ENCODE results near the gene CYP27C1. TPM values are rescaled to one million over a fixed set of nuclear protein-coding genes. Genes with fewer than 3 reads are reported as not detected.

CYP27C1 gene
- total RNA-seq, 1 donor from 2014 or later: 2.4 TPM

- no peak for FAIRE-seq
- no peak for DNase-seq (ENCODE audit: low spot score in 2 of 2)
These were observed 24.7 kb downstream of the CYP27C1 start for GRCh38 chr2:127195140-127196074.

DNA sequence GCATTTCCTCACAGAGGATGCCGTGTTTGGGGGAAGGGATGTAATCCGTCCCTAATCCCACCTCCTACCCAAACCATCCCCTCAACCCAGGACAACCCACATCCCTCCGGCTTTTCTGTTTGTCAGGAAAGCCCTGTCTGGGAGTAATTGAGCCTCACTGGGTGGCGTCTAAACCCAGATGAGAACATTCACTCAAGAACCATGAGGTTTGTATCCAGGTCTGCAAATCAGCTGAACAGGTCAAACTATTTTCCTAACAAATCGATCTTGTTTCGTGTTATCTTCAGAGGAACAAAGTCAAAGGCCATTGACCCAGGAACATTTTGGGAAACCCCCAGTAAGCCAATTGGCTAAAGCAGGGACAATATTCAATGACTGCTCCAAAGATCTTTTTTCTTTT lies 25.7 kb downstream of the CYP27C1 start:
- FAIRE-seq (no peak), DNase-seq (ENCODE audit: low spot score in 2 of 2) (no peak)

- FAIRE-seq (no peak), DNase-seq (ENCODE audit: low spot score in 2 of 2) (no peak)
These were observed 26.2 kb downstream of the CYP27C1 start for GRCh38 chr2:127193967-127194280.

DNA sequence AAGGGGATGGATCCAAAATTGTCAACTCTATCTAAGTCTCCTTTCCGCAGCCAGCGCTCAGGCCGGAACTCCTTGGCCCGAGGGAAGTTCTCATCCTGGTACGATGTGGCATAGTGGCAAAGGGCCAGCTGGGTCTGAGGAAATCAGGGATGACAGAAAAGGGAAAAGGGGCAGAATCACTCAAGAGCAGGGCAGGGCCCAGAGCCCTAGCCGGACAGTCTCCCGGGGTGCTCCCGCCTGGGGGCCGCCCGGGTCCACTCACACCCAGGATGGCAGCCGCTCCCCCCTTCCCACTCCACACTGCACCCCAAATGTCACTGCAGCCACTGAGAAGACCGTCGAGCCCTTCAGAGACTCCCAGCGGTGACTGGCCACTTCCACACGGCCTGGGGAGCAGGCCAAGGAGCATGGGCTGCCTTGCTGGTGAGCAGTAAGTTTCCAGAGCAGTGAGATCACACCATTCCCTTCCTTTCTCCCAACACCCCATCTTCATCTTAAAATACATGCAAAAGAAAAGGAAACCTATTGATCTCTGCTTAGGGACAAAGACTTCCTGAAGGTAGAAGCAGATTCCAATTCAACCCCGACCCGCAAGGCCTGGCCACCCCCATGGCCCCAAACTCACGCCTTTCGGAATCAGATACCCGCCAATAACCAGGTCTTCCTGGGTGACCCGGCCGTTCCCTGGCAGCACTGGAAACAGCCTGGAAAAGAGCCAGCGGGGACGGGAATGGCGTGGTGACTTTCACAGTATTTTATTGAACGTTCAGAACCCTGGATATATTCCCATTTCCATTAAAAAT lies 26.7 kb downstream of the CYP27C1 start:
- no peak for DNase-seq (ENCODE audit: low spot score in 2 of 2)

DNA sequence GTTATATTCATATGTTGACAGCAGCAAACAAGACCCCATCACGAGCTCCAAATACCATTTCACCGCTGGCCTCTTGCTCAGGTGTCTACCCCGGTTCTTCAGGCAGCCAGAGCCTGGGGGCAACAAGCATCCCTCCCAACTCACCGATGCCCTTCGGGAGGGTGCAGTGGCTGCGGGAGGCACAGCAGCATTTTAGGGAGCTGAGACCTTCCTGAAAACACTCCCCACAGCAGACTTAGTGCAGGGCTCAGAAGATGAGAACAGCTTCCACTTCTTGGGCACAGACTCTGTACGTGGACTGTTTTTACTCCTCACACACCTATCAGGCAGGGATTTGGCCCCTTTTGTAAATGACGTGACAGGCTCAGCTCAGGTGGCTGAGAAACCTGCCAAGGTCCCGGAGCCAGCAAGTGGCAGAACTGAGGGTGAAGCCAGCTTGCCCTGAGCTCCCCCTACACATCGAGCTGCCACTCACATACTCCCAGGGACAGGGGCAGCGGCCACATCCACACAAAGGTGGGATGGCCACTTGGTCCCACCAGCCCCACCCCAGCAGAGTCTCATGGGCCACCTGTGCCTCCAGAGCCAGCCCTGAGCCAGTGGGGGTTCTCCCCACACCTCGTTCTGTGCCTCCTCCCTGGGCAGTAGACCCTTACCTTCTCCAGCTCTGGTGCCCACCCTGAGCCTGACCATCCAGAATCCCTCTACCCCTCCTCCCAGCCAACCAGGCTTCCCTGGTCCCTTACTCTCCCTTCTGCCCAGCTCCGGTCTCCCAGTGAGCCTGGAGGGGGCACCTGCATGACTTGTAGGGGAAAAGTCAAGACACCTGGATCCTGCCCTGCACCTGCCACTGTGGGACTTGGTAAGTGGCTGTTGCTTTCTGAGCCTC lies 28.5 kb downstream of the CYP27C1 start:
- no peak for DNase-seq (ENCODE audit: low spot score in 2 of 2)
- no peak for FAIRE-seq

More for the DNA sequence above, 26.7 kb downstream of the CYP27C1 start:
- FAIRE-seq: no peak

- DNase-seq (ENCODE audit: low spot score in 2 of 2) (no peak), FAIRE-seq (no peak)
These were observed 31.3 kb downstream of the CYP27C1 start for GRCh38 chr2:127188797-127189196.

- DNase-seq (ENCODE audit: low spot score in 2 of 2): no peak
- FAIRE-seq: no peak
These were observed 32.3 kb downstream of the CYP27C1 start for GRCh38 chr2:127187831-127188230.

DNA sequence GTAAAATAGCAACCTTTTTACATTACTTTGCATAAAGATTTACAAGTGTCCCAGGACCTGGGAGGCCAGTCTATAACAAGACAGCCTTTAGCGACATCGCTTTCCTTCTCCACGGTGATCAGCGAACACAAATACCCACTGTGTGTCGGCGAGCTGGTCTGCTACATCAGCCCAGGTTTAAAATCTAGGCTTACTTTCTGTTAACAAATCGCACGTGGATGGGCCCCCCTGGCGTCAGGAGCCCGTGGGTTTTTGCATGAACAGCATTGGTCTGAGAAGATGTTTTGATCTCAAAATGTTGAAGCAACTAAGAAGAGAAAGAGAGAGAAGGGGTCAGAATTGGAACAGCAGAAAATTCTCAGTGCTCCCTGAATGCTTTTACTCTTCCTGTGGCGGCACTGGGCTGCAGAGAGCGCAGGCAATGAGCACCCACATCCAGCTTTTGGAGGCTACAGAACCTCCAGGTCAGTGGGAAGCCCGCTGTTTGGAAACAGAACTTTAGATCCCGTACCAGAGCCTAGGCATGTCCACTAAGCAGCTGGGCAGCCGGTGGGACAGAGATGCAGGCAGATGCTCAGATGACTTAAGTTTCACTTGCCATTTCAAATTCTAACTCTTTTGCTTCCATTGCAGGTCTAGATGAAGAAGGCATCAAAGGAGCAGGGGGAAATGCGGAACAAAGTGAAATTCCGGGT lies 32.9 kb downstream of the CYP27C1 start:
- no peak for FAIRE-seq
- no peak for DNase-seq (ENCODE audit: low spot score in 2 of 2)

- DNase-seq (ENCODE audit: low spot score in 2 of 2): no peak
These were observed 34.4 kb downstream of the CYP27C1 start for GRCh38 chr2:127185705-127186104.

DNA sequence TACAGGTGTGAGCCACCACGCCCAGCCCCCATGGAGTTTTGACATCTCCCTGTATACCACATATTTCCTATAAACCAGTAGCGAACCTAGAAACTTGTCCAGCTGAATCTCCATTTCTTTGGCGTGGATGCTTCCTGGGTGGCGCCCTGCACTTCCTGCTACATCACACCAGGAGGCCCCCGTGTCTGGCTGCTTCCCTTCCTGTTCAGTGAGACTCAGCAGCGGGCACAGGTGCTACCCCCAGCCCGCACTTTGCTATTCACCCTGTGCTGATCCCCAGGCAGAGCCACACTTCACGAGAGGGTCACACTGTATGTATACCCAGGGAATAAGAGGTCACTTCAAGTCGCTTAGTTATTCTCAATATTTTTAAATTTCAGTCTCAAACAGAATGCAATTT lies 35.0 kb downstream of the CYP27C1 start:
- FAIRE-seq (no peak), DNase-seq (ENCODE audit: low spot score in 2 of 2) (no peak)

More at GRCh38 chr2:127185705-127186104, 34.4 kb downstream of the CYP27C1 start:
- no peak for FAIRE-seq

- DNase-seq (ENCODE audit: low spot score in 2 of 2) (no peak), FAIRE-seq (no peak)
These were observed 36.3 kb downstream of the CYP27C1 start for GRCh38 chr2:127183771-127184170.

DNA sequence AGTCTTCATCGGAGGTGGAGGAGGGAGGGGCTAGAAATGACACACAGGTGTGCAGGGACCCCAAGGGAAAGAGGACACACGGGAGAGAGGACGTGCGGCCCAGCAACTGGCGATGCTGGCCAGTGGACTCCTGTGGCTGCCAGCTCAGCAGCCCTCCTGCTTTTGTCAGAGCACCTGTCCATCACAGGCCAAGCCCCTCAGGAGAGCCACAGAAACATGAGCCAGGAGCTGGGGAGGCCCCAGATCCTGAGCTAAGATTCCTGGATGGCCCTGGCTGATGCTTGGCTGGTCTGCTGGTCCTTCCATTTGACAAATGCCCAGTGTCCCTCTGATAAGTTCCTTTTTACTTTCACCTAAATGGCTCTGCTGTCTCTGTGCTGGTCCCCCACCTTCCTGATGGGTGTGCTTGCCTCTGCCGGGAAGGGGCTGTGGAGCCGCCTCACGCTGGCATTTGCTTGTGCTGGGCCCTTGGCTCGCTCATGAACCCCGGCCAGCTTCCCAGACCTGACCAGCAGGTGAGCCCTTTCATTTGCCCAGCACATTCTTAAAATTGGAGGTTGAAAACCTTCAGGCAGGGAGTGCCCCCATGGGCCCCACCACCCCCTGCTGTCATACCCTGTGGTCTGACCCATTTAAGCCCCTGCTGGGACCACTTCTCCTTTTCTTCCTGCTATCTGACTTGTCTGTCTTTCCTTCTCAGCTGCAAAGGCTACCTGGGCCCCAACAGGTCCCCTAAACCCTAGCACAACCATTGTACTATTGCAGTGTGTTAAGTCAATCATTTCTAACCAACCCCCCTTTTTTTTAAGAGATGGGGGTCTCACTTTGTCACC lies 37.3 kb downstream of the CYP27C1 start:
- FAIRE-seq: no peak

DNA sequence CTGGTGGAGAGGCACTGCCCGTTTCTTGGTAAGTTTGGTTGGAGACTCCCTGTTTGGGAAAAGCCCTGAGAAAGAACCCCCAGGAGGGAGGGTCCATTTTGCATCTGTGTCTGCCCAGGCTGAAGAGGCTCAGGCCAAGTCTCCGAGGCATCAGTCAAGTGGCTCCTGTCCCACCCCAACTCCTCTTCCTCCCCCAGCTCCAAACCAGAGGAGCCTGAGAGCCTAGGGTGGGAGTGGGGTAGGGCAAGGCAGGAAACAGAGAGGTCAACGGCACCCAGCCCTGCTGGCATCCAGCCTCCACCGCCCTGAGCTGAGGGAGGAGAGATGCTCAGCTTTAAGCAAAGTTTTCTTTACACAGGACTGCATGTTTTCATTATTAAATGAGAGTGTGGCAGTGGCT lies 38.2 kb downstream of the CYP27C1 start:
- DNase-seq (ENCODE audit: low spot score in 2 of 2): no peak
- FAIRE-seq: no peak

More for the DNA sequence above, 37.3 kb downstream of the CYP27C1 start:
- DNase-seq (ENCODE audit: low spot score in 2 of 2): no peak

- DNase-seq (ENCODE audit: low spot score in 2 of 2) (no peak), FAIRE-seq (no peak)
These were observed 40.3 kb downstream of the CYP27C1 start for GRCh38 chr2:127179766-127180165.

DNA sequence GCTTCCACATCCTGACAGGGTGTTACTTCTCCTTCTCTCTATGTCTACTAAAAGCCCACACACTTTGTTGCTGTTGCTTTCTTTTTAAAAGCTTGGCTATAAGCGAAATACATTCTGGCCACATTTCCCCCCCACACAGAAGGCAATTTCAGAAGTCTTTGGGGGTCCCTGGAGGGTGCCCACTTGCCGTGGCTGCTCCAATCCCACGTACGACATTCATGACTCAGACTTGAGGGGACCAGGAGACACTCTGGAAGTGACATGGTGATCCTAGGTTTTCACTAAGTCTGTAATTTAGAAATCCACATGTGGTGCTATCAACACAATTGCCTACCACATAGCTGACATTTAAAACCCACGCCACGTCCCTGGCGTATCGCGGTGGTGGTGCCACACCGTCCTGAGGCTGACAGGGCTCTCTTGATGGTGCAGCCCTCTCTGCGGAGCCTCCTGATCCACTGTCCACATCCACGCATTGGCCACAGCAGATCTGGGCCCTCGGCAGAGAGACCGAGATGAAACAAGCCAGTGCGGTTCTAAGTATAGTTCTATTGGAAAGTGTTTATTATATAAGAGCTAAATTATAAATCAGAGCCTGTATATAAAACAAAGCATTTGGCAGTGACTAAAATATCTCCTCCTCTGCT lies 42.4 kb downstream of the CYP27C1 start:
- DNase-seq (ENCODE audit: low spot score in 2 of 2) (no peak), FAIRE-seq (no peak)

DNA sequence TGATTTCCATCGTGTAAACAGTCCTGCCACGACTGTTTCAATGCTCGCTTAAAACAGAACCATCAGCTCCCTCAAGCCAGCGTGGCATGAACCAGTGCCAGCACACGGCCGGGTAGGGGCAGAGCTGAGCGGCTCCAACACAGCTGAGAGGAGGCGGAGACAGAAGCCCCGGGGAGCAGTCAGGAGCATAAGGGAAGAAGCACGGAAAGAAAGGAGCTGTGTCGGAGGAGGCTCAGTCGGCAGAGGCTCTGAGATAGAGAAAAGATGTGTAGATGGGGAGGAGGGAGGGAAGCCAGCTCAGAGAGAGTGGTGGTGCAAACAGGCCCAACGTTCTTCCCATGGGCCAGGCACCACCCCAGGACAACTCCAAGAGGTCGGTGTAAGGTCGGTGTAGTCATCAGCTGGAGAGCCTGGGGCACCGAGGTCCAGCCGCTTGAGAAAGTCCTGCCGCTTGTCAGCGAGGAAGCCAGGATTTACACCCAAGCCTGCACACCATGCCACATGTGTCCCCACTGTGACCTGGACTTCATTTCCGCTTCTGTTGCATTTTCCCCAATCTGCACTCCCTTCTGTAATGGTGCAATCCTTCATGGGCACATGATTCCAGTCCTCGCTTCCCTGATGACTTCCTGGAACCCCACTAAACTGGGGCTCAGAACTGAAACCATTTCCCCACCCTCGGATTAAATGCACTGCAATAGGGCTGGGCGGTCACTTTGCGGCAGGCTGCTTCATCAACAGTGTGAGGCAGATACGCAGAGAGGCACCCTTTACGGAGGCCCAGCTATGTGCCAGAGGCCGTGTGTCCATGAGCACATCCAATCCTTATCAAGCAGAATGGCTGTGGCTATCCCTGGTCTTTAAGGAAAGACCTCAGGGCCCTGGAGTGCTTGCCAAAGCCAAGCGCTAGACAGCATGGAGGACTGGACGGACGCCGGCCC lies 43.5 kb downstream of the CYP27C1 start:
- DNase-seq (ENCODE audit: low spot score in 2 of 2) (no peak), FAIRE-seq (no peak)

DNA sequence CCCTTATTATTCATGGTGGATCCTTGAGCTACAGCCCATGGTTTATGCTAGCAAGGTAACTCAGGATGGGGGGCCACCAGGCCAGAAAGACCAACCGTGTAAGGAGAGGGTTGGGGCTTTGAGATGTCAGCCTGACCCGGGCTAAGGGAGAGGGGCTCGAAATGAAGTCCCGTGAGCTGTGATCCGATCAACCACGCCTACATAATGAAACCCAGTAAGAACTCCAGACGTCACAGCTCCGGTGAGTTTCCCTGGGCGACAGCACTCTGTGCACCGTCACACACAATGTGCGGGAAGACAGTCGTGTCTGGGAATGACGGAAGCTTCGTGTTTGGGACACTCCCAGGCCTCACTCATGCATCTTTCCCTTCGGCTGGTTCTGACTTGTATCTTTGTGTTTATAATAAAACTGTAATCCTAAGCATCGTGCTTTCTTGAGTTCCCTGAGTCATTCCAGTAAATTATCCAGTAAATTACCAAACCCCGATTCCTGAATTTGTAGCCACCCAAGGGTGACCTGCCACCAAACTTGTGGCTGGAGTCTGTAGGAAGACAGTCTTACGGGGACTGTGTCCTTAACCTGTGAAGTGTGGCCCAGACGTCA lies 44.2 kb downstream of the CYP27C1 start:
- FAIRE-seq: no peak

More for the DNA sequence above, 44.2 kb downstream of the CYP27C1 start:
- DNase-seq (ENCODE audit: low spot score in 2 of 2): no peak

Data from frontal cortex (tissue), 4 donors.